Measurements from ENCODE around the gene TANC1. TPM values are rescaled to one million over a fixed set of nuclear protein-coding genes. Genes with fewer than 3 reads are reported as not detected.

The TANC1 gene
- total RNA-seq, 1 donor from 2014 or later, result 20.1 TPM

- no peak for DNase-seq (ENCODE audit: low read depth)
Measured at GRCh38 chr2:158993721-158994587, 25.5 kb downstream of the TANC1 start.

- no peak for DNase-seq (ENCODE audit: low read depth)
Measured at GRCh38 chr2:158994920-158995676, 26.7 kb downstream of the TANC1 start.

- DNase-seq (ENCODE audit: low read depth), result no peak
Measured at GRCh38 chr2:158995677-158996049, 27.2 kb downstream of the TANC1 start.

- DNase-seq (ENCODE audit: low read depth), result no peak
Measured at GRCh38 chr2:158996378-158996993, 28.0 kb downstream of the TANC1 start.

GRCh38 chr2:158997037-158997790 lies 28.8 kb downstream of the TANC1 start:
- no peak for DNase-seq (ENCODE audit: low read depth)

GRCh38 chr2:158998551-158999248 lies 30.3 kb downstream of the TANC1 start:
- DNase-seq (ENCODE audit: low read depth), result peak; percentile 91

- DNase-seq (ENCODE audit: low read depth), result peak; percentile 49
Measured at GRCh38 chr2:158999458-158999857, 31.0 kb downstream of the TANC1 start.

- no peak for DNase-seq (ENCODE audit: low read depth)
Measured at GRCh38 chr2:159000072-159000471, 31.6 kb downstream of the TANC1 start.

GRCh38 chr2:159002462-159003111 lies 34.1 kb downstream of the TANC1 start:
- no peak for DNase-seq (ENCODE audit: low read depth)

- no peak for DNase-seq (ENCODE audit: low read depth)
Measured at GRCh38 chr2:159003555-159003954, 35.1 kb downstream of the TANC1 start.

- DNase-seq (ENCODE audit: low read depth), result peak; percentile 60
Measured at GRCh38 chr2:159004849-159005248, 36.4 kb downstream of the TANC1 start.

GRCh38 chr2:159009940-159010339 lies 41.5 kb downstream of the TANC1 start:
- no peak for DNase-seq (ENCODE audit: low read depth)

- no peak for DNase-seq (ENCODE audit: low read depth)
Measured at GRCh38 chr2:159010340-159010739, 41.9 kb downstream of the TANC1 start.

GRCh38 chr2:159010963-159011362 lies 42.5 kb downstream of the TANC1 start:
- no peak for DNase-seq (ENCODE audit: low read depth)

- no peak for DNase-seq (ENCODE audit: low read depth)
Measured at GRCh38 chr2:159012142-159012541, 43.7 kb downstream of the TANC1 start.

- DNase-seq (ENCODE audit: low read depth), result no peak
Measured at GRCh38 chr2:159013103-159013502, 44.7 kb downstream of the TANC1 start.

- DNase-seq (ENCODE audit: low read depth), result no peak
Measured at GRCh38 chr2:159015174-159015573, 46.7 kb downstream of the TANC1 start.

GRCh38 chr2:159015823-159016222 lies 47.4 kb downstream of the TANC1 start:
- no peak for DNase-seq (ENCODE audit: low read depth)

- DNase-seq (ENCODE audit: low read depth), result no peak
Measured at GRCh38 chr2:159017837-159018236, 49.4 kb downstream of the TANC1 start.

- no peak for DNase-seq (ENCODE audit: low read depth)
Measured at GRCh38 chr2:159019021-159019420, 50.6 kb downstream of the TANC1 start.
